Neural cell (in vitro differentiated cells): Measurements from ENCODE around the gene CALHM5. TPM values are rescaled to one million over a fixed set of nuclear protein-coding genes. Genes with fewer than 3 reads are reported as not detected.

Source experiments
- H2AFZ ChIP-seq: fragments of 200-600, 300-800 bp; sonication (generic), shearing (Covaris generic); 2 replicates; pipeline ENCODE4 v1.6.0; 2014; ENCODE audit warnings: low read depth, mild to moderate bottlenecking, antibody characterized with exemption, low read length, moderate library complexity
- H3F3A ChIP-seq: fragments of 200-600 bp; shearing (Covaris generic); 2 replicates; pipeline ENCODE4 v1.6.1; 2016; ENCODE audit warnings: mild to moderate bottlenecking, moderate library complexity, mixed read lengths, antibody characterized with exemption, low read length; ENCODE audit not compliant: insufficient read depth, poor library complexity, severe bottlenecking
- H3K27ac ChIP-seq: fragments of 200-600, 300-800 bp; sonication (generic), shearing (Covaris generic); 2 replicates; pipeline ENCODE4 v1.5.1; 2014; ENCODE audit warnings: mild to moderate bottlenecking, low read length, moderate library complexity
- H3K27me3 ChIP-seq: fragments of 300-800, 200-600 bp; sonication (generic), shearing (Covaris generic); 2 replicates; pipeline ENCODE4 v1.6.0; 2014; ENCODE audit warnings: mild to moderate bottlenecking, low read depth, low read length, moderate library complexity; ENCODE audit not compliant: insufficient read depth
- H3K36me3 ChIP-seq: fragments of 300-800, 200-600 bp; sonication (generic), shearing (Covaris generic); 2 replicates; pipeline ENCODE4 v1.5.1; 2014; ENCODE audit warnings: mild to moderate bottlenecking, antibody characterized with exemption, low read length, moderate library complexity; ENCODE audit not compliant: insufficient read depth
- H3K4me2 ChIP-seq: fragments of 300-800, 200-600 bp; sonication (generic), shearing (Covaris generic); 2 replicates; pipeline ENCODE4 v1.6.0; 2014; ENCODE audit warnings: mild to moderate bottlenecking, low read length
- H3K4me3 ChIP-seq: fragments of 300-800, 200-600 bp; sonication (generic), shearing (Covaris generic); 2 replicates; pipeline ENCODE4 v1.5.1; 2014; ENCODE audit warnings: mild to moderate bottlenecking, low read length, moderate library complexity
- H3K79me2 ChIP-seq: fragments of 200-600 bp; shearing (Covaris generic); replicated peaks from 2 replicates; pipeline ENCODE4 v1.6.0; 2014; ENCODE audit warnings: mild to moderate bottlenecking, low read length, moderate library complexity; ENCODE audit not compliant: insufficient read depth
- H3K9ac ChIP-seq: fragments of 300-800, 200-600 bp; sonication (generic), shearing (Covaris generic); 2 replicates; pipeline ENCODE4 v1.6.1; 2016; ENCODE audit warnings: mild to moderate bottlenecking, low read length, mixed read lengths
- H3K9me2 ChIP-seq: fragments of 200-600 bp; shearing (Covaris generic); 2 replicates; pipeline ENCODE4 v1.6.1; 2016; ENCODE audit warnings: mild to moderate bottlenecking, low read length, mixed read lengths; ENCODE audit not compliant: insufficient read depth
- H3K9me3 ChIP-seq: fragments of 200-600, 300-800 bp; sonication (generic), shearing (Covaris generic); 2 replicates; pipeline ENCODE4 v1.6.1; 2016; ENCODE audit warnings: mild to moderate bottlenecking, mixed run types, low read length, moderate library complexity, mixed read lengths
- H4K20me1 ChIP-seq: fragments of 200-600 bp; shearing (Covaris generic); 2 replicates; pipeline ENCODE4 v1.6.1; 2016; ENCODE audit warnings: mild to moderate bottlenecking, mixed run types; ENCODE audit not compliant: insufficient read depth
- CTCF ChIP-seq: fragments of 450-650 bp; IDR thresholded peaks from 2 replicates; pipeline ENCODE4 v1.5.1; 2014; ENCODE audit warnings: antibody characterized with exemption, mild to moderate bottlenecking, moderate library complexity; ENCODE audit not compliant: poor library complexity, severe bottlenecking
- EP300 ChIP-seq: fragments of 450-650 bp; conservative IDR thresholded peaks from 2 replicates; pipeline ENCODE4 v1.6.1; 2014; ENCODE audit warnings: antibody characterized with exemption, mild to moderate bottlenecking, moderate library complexity; ENCODE audit not compliant: poor library complexity, severe bottlenecking
- EZH2 ChIP-seq: fragments of 200-600, 300-800 bp; shearing (Covaris generic), sonication (generic); IDR thresholded peaks from 2 replicates; pipeline ENCODE4 v1.6.1; 2014; ENCODE audit warnings: antibody characterized with exemption, low read length, borderline replicate concordance, mild to moderate bottlenecking; ENCODE audit not compliant: insufficient read depth, poor library complexity, severe bottlenecking
- MXI1 ChIP-seq: fragments of 450-650 bp; conservative IDR thresholded peaks from 2 replicates; pipeline ENCODE4 v1.6.1; 2014; ENCODE audit warnings: antibody characterized with exemption, mild to moderate bottlenecking; ENCODE audit not compliant: poor library complexity, severe bottlenecking
- POLR2AphosphoS5 ChIP-seq: IDR thresholded peaks from 2 replicates; pipeline ENCODE4 v1.6.1; 2012
- RAD21 ChIP-seq: fragments of 450-650 bp; conservative IDR thresholded peaks from 2 replicates; pipeline ENCODE4 v1.6.1; 2014; ENCODE audit warnings: antibody characterized with exemption, mild to moderate bottlenecking, moderate library complexity
- REST ChIP-seq: IDR thresholded peaks from 2 replicates; pipeline ENCODE4 v1.6.1; 2012; ENCODE audit warnings: borderline replicate concordance
- SMC3 ChIP-seq: fragments of 450-650 bp; conservative IDR thresholded peaks from 2 replicates; pipeline ENCODE4 v1.6.1; 2014; ENCODE audit warnings: antibody characterized with exemption, mild to moderate bottlenecking, moderate library complexity; ENCODE audit not compliant: poor library complexity
- TAF1 ChIP-seq: IDR thresholded peaks from 2 replicates; pipeline ENCODE4 v1.6.1; 2012; ENCODE audit warnings: low read depth
- polyA plus RNA-seq: library from polyadenylated mRNA; depleted of rRNA; stranded (reverse); fragments of >200 nt; gene quantifications from 2 replicates; pipeline ENCODE4 v1.2.3, GENCODE V29; 2014

CALHM5 gene
- polyA plus RNA-seq, 1 donor from 2014 or later: 0.07 TPM

GRCh38 chr6:116512111-116512559, 696 bp downstream of the CALHM5 start:
- Histone ChIP-seq H3F3A (no peaks in the 10 kb centered on the region), H2AFZ (no peak overlapping the region), H4K20me1 (no peaks in the 10 kb centered on the region), H3K9me2 (no peaks in the 10 kb centered on the region), H3K9me3 (peaks cover 3% of the 10 kb centered on the region), H3K36me3 (no peaks in the 10 kb centered on the region), H3K4me2 (no peak overlapping the region), H3K9ac (no peak overlapping the region), H3K27me3 (no peaks in the 10 kb centered on the region), H3K79me2 (no peaks in the 10 kb centered on the region), H3K27ac (no peak overlapping the region), H3K4me3 (no peak overlapping the region)
- TF ChIP-seq RAD21 (no peak), TAF1 (no peak), EZH2 (no peak), SMC3 (no peak), POLR2AphosphoS5 (no peak), MXI1 (no peak), EP300 (no peak), REST (no peak), CTCF (no peak)

DNA sequence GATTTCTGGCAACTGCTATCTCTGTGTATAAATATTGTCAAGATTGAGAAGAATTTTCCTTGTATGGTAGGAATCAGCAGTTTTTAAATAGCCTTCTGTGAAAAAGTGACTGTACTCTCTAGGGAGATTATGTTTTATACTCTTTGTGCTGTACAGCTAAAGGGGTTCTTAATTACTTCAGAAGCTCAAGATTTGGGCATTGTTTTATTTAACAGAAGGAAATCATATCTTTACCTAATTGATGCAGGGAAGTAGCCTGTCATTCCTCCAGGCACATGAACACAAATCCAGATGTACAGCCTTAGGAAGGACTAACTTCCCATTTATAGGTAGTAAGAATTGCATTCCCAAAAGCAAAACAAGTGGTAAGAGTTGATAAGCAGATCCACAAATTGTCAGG, 1.3 kb downstream of the CALHM5 start:
- Histone ChIP-seq H3K4me3 (no peak overlapping the region), H4K20me1 (no peaks in the 10 kb centered on the region), H3K36me3 (no peaks in the 10 kb centered on the region), H3K27me3 (no peaks in the 10 kb centered on the region), H3K9ac (no peak overlapping the region), H3K27ac (no peak overlapping the region), H3K4me2 (no peak overlapping the region), H3K79me2 (no peaks in the 10 kb centered on the region), H3K9me3 (peaks cover 3% of the 10 kb centered on the region), H2AFZ (no peak overlapping the region), H3F3A (no peaks in the 10 kb centered on the region), H3K9me2 (no peaks in the 10 kb centered on the region)
- no peak for TF ChIP-seq MXI1
- TF ChIP-seq REST: no peak
- no peak for TF ChIP-seq RAD21
- no peak for TF ChIP-seq SMC3
- no peak for TF ChIP-seq POLR2AphosphoS5
- TF ChIP-seq EP300: no peak
- TF ChIP-seq EZH2: no peak
- TF ChIP-seq TAF1: no peak
